Lower leg skin (tissue), 4 donors: ENCODE results near the gene TNS3. TPM values are rescaled to one million over a fixed set of nuclear protein-coding genes. Genes with fewer than 3 reads are reported as not detected.

ENCODE experiments used
- DNase-seq, 2 donors: peaks; one replicate each; pipeline ENCODE4 v3.0.0-alpha.2; 2019; ENCODE audit warnings: low spot score in 2 of 2
- H3K4me3 ChIP-seq: fragments of 200-600 bp; sonication (generic); 2 replicates; pipeline ENCODE4 v1.5.1; 2017; ENCODE audit warnings: mild to moderate bottlenecking, low read depth; ENCODE audit not compliant: poor library complexity, severe bottlenecking
- CTCF ChIP-seq, 3 donors: fragments of 450-650 bp; IDR thresholded peaks; one replicate each; pipeline ENCODE4 v1.5.1; 2016; ENCODE audit warnings: antibody characterized with exemption in 3 of 3, mild to moderate bottlenecking in 3 of 3, moderate library complexity in 2 of 3
- POLR2A ChIP-seq, 2 donors: fragments of 450-650 bp; IDR thresholded peaks; one replicate each; pipeline ENCODE4 v1.6.1; 2016 to 2017; ENCODE audit warnings: antibody characterized with exemption in 2 of 2, mild to moderate bottlenecking in 1 of 2, moderate library complexity in 1 of 2
- WGBS, 2 donors: methylation state at CpG; one replicate each; pipeline ENCODE4 v1.1.5; 2018; 5-methylcytosine and 5-hydroxymethylcytosine counted together
- intact Hi-C: fragments of 100-400 bp; cut with DNase I; formaldehyde crosslinking; loops from one replicate; pipeline ENCODE4 v1.15.0; 2023; ENCODE audit warnings: low total_unique reads
- total RNA-seq, 4 donors: library from RNA; depleted of rRNA; stranded (reverse); fragments of >200 nt; gene quantifications; one replicate each; pipeline ENCODE4 v1.1.0, GENCODE V29; 2016

TNS3 gene
- total RNA-seq, 4 donors from 2014 or later = 19.5 to 33.9 (median 25.5) TPM

- intact Hi-C loops = no loop called here
- H3K4me3 ChIP-seq = no peak overlapping the region
- no peak for DNase-seq
- no peak for TF ChIP-seq CTCF (IDR thresholded peaks at IDR 0.05)
- TF ChIP-seq POLR2A (IDR thresholded peaks at IDR 0.05) = no peak
- WGBS, 2 donors = 71 to 77% methylated on average over 15 of the region's 15 CpGs
Observed at GRCh38 chr7:47500103-47500563, 81.8 kb downstream of the TNS3 start.

- no peak overlapping the region for H3K4me3 ChIP-seq
- 86 to 89% methylated on average over 15 to 17 of the region's 17 CpGs for WGBS, 2 donors
- TF ChIP-seq POLR2A (IDR thresholded peaks at IDR 0.05) (no peak), CTCF (IDR thresholded peaks at IDR 0.05) (no peak)
- no peak for DNase-seq
- intact Hi-C loops = no loop called here
Observed at GRCh38 chr7:47498229-47499056, 83.5 kb downstream of the TNS3 start.

GRCh38 chr7:47497367-47498096 lies 84.4 kb downstream of the TNS3 start:
- no peak for TF ChIP-seq POLR2A (IDR thresholded peaks at IDR 0.05)
- TF ChIP-seq CTCF (IDR thresholded peaks at IDR 0.05) = no peak
- no peak for DNase-seq
- intact Hi-C loops = no loop called here
- WGBS, 2 donors = 51 to 69% methylated on average over 12 of the region's 12 CpGs
- H3K4me3 ChIP-seq = no peak overlapping the region

GRCh38 chr7:47496666-47497065 lies 85.2 kb downstream of the TNS3 start:
- H3K4me3 ChIP-seq = no peak overlapping the region
- no peak for TF ChIP-seq CTCF (IDR thresholded peaks at IDR 0.05)
- TF ChIP-seq POLR2A (IDR thresholded peaks at IDR 0.05) = no peak
- DNase-seq = no peak
- intact Hi-C loops = no loop called here
- 80 to 91% methylated on average over 7 of the region's 7 CpGs for WGBS, 2 donors

GRCh38 chr7:47496056-47496665 lies 85.8 kb downstream of the TNS3 start:
- WGBS, 2 donors = 88 to 92% methylated on average over 11 of the region's 11 CpGs
- no peak for DNase-seq
- TF ChIP-seq CTCF (IDR thresholded peaks at IDR 0.05) = no peak
- no peak for TF ChIP-seq POLR2A (IDR thresholded peaks at IDR 0.05)
- H3K4me3 ChIP-seq = no peak overlapping the region
- intact Hi-C loops = no loop called here
